ENCODE data around the gene BSND.

BSND gene

GRCh38 chr1:54987427-54987826 lies 11.3 kb upstream of the BSND start:
- DNase-seq (ENCODE audit: low spot score): no peak
- H3K27ac ChIP-seq: no peak overlapping the region
- no peak for TF ChIP-seq CTCF (IDR thresholded peaks at IDR 0.05)
- no peak overlapping the region for H3K4me3 ChIP-seq

GRCh38 chr1:54987919-54988705 lies 10.6 kb upstream of the BSND start:
- no peak for DNase-seq (ENCODE audit: low spot score)
- Histone ChIP-seq H3K27ac (no peak overlapping the region), H3K4me3 (no peak overlapping the region)
- TF ChIP-seq CTCF (IDR thresholded peaks at IDR 0.05): no peak

GRCh38 chr1:54988975-54989374 lies 9.8 kb upstream of the BSND start:
- no peak for TF ChIP-seq CTCF (IDR thresholded peaks at IDR 0.05)
- Histone ChIP-seq H3K4me3 (no peak overlapping the region), H3K27ac (no peak overlapping the region)
- no peak for DNase-seq (ENCODE audit: low spot score)

- Histone ChIP-seq H3K27ac (no peak overlapping the region), H3K4me3 (no peak overlapping the region)
- DNase-seq (ENCODE audit: low spot score): no peak
- TF ChIP-seq CTCF (IDR thresholded peaks at IDR 0.05): no peak
Measured at GRCh38 chr1:54989473-54989872, 9.3 kb upstream of the BSND start.

- TF ChIP-seq CTCF (IDR thresholded peaks at IDR 0.05): no peak
- H3K27ac ChIP-seq: no peak overlapping the region
Measured at GRCh38 chr1:54989968-54990810, 8.5 kb upstream of the BSND start.

GRCh38 chr1:54990916-54991315 lies 7.8 kb upstream of the BSND start:
- no peak for TF ChIP-seq CTCF (IDR thresholded peaks at IDR 0.05)
- H3K27ac ChIP-seq: no peak overlapping the region
- no peak for DNase-seq (ENCODE audit: low spot score)
- H3K4me3 ChIP-seq: no peak overlapping the region

More at GRCh38 chr1:54989968-54990810, 8.5 kb upstream of the BSND start:
- no peak for DNase-seq (ENCODE audit: low spot score)
- no peak overlapping the region for H3K4me3 ChIP-seq
